SK-N-SH treated with all-trans-retinoic acid at 6 μM for 48 hours (cell line): Measurements from ENCODE around the gene TAOK1.

Source experiments
- ATAC-seq: fragments of 200-7000 bp; cut with Tn5 transposase; 3 replicates; pipeline ENCODE4 v1.9.1; 2020; ENCODE audit warnings: mild to moderate bottlenecking, moderate library complexity
- CSRNP3 ChIP-seq: fragments of 250-450 bp; sonication (Bioruptor Pico); IDR thresholded peaks from 2 replicates; pipeline ENCODE4 v1.5.1; 2021; ENCODE audit warnings: mild to moderate bottlenecking, moderate library complexity
- OSR1 ChIP-seq: fragments of 250-450 bp; sonication (Bioruptor Pico); IDR thresholded peaks from 2 replicates; pipeline ENCODE4 v1.8.0; 2022; ENCODE audit warnings: moderate library complexity, mild to moderate bottlenecking, inconsistent platforms
- PATZ1 ChIP-seq: fragments of 250-450 bp; sonication (Bioruptor Pico); IDR thresholded peaks from 2 replicates; pipeline ENCODE4 v1.8.0; 2020; ENCODE audit warnings: mild to moderate bottlenecking, moderate library complexity, borderline replicate concordance
- POU6F1 ChIP-seq: fragments of 250-450 bp; sonication (Bioruptor Pico); IDR thresholded peaks from 2 replicates; pipeline ENCODE4 v1.8.0; 2021; ENCODE audit warnings: low read depth, mild to moderate bottlenecking, moderate library complexity, borderline replicate concordance
- PPARA ChIP-seq: fragments of 250-450 bp; sonication (Bioruptor Pico); IDR thresholded peaks from 2 replicates; pipeline ENCODE4 v1.5.0; 2020; ENCODE audit warnings: mild to moderate bottlenecking, borderline replicate concordance
- ZNF565 ChIP-seq: fragments of 450-650 bp; formaldehyde crosslinking; conservative IDR thresholded peaks from 2 replicates; pipeline ENCODE4 v1.5.0; 2020; ENCODE audit warnings: low read depth, mild to moderate bottlenecking, moderate library complexity
- ZNF8 ChIP-seq: fragments of 450-650 bp; formaldehyde crosslinking; IDR thresholded peaks from 2 replicates; pipeline ENCODE4 v1.5.0; 2020; ENCODE audit warnings: mild to moderate bottlenecking, moderate library complexity

The TAOK1 gene

GRCh38 chr17:29597361-29598172 lies 207.4 kb downstream of the TAOK1 start:
- TF ChIP-seq ZNF8 (no peak), POU6F1 (no peak), CSRNP3 (CRISPR knock-in tag) (no peak), ZNF565 (CRISPR knock-in tag) (no peak), OSR1 (CRISPR knock-in tag) (no peak), PATZ1 (CRISPR knock-in tag) (no peak), PPARA (CRISPR knock-in tag) (no peak)
- no peak for ATAC-seq
